ENCODE results near the gene NT5DC3.

DNA sequence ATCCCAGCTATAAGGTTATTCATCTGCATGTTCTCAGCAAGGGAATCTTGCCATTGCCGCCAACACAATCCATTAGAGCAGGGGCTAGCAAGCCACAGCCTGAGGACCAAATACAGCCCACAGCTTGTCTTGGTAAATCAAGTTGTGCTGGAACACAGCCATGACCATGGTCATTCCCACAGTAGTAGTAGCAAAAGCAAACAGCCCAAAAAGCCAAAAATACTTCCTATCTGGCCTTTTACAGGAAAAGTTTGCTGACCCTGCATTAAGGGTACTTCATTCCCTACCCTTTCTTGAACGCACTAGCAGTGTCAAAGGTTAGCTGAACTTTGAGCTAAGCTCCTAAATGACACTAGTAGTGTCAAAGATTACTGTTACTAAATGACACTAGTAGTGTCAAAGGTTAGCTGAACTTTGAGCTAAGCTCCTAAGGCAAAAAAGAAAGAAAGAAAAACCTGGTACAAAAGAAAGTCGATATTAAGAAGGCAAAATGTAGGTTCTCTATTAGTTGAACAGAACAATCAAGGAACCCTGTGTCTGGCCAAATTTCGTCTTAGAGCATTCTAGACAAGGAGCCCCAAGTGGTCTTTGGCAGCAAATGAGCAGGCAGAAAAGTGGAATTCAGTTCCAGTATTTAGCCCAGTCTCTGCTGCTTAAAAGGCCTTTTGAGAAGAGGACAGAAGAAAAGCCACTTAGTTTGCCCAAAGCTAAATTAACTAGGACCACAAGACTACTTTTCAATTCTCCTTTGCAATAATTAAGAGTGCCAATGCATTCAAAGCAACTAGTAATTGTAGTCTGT, 67.7 kb downstream of the NT5DC3 start:
- TF ChIP-seq POLR2A (IDR thresholded peaks at IDR 0.05): no peak
- TF ChIP-seq, protein P1, sequence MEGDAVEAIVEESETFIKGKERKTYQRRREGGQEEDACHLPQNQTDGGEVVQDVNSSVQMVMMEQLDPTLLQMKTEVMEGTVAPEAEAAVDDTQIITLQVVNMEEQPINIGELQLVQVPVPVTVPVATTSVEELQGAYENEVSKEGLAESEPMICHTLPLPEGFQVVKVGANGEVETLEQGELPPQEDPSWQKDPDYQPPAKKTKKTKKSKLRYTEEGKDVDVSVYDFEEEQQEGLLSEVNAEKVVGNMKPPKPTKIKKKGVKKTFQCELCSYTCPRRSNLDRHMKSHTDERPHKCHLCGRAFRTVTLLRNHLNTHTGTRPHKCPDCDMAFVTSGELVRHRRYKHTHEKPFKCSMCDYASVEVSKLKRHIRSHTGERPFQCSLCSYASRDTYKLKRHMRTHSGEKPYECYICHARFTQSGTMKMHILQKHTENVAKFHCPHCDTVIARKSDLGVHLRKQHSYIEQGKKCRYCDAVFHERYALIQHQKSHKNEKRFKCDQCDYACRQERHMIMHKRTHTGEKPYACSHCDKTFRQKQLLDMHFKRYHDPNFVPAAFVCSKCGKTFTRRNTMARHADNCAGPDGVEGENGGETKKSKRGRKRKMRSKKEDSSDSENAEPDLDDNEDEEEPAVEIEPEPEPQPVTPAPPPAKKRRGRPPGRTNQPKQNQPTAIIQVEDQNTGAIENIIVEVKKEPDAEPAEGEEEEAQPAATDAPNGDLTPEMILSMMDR (IDR thresholded peaks at IDR 0.05): no peak

Measured in testis (tissue), 2 donors.